ENCODE data around the gene C1orf116. TPM values are rescaled to one million over a fixed set of nuclear protein-coding genes. Genes with fewer than 3 reads are reported as not detected.

C1orf116 gene
- total RNA-seq, 4 donors from 2014 or later = 7.1 to 24.6 (median 13.3) TPM

DNA sequence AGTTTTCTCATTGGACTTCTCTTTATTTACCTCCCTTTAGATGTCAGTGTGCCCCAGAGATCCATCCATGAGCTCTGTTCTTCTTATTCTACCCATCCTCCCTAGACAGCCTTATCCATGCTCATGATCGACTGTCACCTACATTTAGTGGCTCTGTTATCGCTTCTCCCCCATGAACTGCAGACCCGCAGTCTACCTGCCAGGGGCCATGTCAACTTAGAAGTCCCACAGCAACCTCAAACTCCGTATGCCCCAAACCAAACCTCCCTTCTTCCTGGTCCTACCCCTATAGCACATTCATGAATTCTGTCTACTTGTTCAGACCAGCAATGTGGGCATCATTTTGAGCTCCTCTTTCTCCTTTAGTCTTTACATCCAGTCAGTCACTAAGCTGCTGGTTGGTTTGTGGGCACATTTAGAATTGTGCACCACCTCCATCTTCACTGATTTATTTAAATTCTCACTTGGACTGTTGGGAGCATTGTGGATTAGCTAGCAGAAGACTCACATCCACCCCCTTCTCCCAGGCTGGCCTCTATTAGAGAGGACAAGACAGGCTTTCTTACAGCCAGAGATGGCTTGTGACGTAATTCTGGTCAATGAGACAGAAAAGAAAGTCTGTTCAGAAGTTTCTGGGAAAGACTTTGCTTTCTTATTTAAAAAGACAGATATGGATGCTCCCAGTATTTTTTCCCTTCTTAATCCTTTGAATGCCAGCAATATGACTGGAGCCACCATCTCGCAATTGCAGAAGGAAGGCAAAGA lies 19.1 kb downstream of the C1orf116 start:
- 94% methylated on average over 6 of the region's 6 CpGs for WGBS, 2 donors
- H3K27ac ChIP-seq = no peak overlapping the region
- no peaks in the 10 kb centered on the region for H3K36me3 ChIP-seq
- intact Hi-C loops (cut with DNase I) = no loop called here
- no peaks in the 10 kb centered on the region for H3K9me3 ChIP-seq
- no peaks in the 10 kb centered on the region for H3K4me1 ChIP-seq
- H3K4me3 ChIP-seq (replicated peaks in 1 of 3) = no peak overlapping the region
- no peaks in the 10 kb centered on the region for H3K27me3 ChIP-seq
- no peak for DNase-seq
- TF ChIP-seq, protein P1, sequence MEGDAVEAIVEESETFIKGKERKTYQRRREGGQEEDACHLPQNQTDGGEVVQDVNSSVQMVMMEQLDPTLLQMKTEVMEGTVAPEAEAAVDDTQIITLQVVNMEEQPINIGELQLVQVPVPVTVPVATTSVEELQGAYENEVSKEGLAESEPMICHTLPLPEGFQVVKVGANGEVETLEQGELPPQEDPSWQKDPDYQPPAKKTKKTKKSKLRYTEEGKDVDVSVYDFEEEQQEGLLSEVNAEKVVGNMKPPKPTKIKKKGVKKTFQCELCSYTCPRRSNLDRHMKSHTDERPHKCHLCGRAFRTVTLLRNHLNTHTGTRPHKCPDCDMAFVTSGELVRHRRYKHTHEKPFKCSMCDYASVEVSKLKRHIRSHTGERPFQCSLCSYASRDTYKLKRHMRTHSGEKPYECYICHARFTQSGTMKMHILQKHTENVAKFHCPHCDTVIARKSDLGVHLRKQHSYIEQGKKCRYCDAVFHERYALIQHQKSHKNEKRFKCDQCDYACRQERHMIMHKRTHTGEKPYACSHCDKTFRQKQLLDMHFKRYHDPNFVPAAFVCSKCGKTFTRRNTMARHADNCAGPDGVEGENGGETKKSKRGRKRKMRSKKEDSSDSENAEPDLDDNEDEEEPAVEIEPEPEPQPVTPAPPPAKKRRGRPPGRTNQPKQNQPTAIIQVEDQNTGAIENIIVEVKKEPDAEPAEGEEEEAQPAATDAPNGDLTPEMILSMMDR (IDR thresholded peaks at IDR 0.05) = no peak
- no peak for TF ChIP-seq POLR2A (IDR thresholded peaks at IDR 0.05)

DNA sequence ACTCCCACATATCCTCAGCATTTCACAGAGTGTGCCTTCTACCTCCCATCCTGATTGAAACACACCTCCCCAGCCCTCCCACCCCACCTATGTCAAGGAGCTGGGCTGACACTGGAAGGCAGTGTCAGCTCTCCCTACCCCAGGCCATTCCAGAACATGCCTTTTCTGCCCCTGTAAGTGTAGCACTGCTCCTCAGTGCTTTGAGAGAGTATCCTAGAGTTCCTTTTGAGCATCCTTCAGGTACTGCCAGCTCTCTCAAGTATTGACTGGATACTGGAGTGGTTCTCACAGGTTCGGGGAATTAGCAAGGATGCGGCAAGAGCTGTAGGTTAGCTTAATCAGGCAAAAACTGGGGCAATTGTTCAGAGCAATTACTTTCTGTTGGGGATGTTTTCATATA lies 21.8 kb downstream of the C1orf116 start:
- intact Hi-C loops (cut with DNase I) = no loop called here
- H3K4me1 ChIP-seq = peaks cover 17 to 24% of the 10 kb centered on the region in 2 donors
- no peaks in the 10 kb centered on the region for H3K36me3 ChIP-seq
- no peak overlapping the region for H3K27ac ChIP-seq
- WGBS, 2 donors = 25 to 48% methylated on average over 2 of the region's 2 CpGs
- no peak overlapping the region for H3K4me3 ChIP-seq (replicated peaks in 1 of 3)
- H3K27me3 ChIP-seq = no peaks in the 10 kb centered on the region
- DNase-seq = no peak
- TF ChIP-seq, protein P1 (IDR thresholded peaks at IDR 0.05) = no peak
- TF ChIP-seq POLR2A (IDR thresholded peaks at IDR 0.05) = no peak
- no peaks in the 10 kb centered on the region for H3K9me3 ChIP-seq

DNA sequence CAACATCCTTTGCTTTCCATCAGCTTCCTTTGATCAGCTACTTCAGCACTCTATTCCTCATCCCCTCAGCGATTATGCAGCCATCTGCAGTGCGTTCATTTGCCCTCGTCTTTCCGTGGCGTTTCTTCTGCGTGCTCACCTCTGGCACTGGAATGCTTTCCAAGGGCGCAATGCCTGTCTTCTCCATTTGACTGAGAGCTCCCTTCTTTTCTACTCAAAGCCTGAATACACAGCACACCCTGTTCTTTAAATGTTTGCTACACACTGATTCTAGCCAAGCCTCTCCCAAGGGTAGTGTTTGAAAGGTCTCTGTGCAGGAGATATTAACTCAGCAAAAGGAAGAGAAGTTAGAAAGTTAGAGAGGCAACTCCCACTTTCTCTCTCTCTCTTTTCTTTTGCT lies 22.6 kb downstream of the C1orf116 start:
- no peak overlapping the region for H3K4me3 ChIP-seq (replicated peaks in 1 of 3)
- intact Hi-C loops (cut with DNase I) = loop anchor here (10.0 kb wide), 1 partner anchor 65 kb away; no protein-coding TSS in a partner anchor
- H3K9me3 ChIP-seq = no peaks in the 10 kb centered on the region
- no peak for DNase-seq
- H3K27ac ChIP-seq = no peak overlapping the region
- no peaks in the 10 kb centered on the region for H3K36me3 ChIP-seq
- peaks cover 17 to 32% of the 10 kb centered on the region in 2 donors for H3K4me1 ChIP-seq
- TF ChIP-seq, protein P1 (IDR thresholded peaks at IDR 0.05) = no peak
- no peak for TF ChIP-seq POLR2A (IDR thresholded peaks at IDR 0.05)
- H3K27me3 ChIP-seq = no peaks in the 10 kb centered on the region
- WGBS, 2 donors = 81 to 88% methylated on average over 7 of the region's 7 CpGs

DNA sequence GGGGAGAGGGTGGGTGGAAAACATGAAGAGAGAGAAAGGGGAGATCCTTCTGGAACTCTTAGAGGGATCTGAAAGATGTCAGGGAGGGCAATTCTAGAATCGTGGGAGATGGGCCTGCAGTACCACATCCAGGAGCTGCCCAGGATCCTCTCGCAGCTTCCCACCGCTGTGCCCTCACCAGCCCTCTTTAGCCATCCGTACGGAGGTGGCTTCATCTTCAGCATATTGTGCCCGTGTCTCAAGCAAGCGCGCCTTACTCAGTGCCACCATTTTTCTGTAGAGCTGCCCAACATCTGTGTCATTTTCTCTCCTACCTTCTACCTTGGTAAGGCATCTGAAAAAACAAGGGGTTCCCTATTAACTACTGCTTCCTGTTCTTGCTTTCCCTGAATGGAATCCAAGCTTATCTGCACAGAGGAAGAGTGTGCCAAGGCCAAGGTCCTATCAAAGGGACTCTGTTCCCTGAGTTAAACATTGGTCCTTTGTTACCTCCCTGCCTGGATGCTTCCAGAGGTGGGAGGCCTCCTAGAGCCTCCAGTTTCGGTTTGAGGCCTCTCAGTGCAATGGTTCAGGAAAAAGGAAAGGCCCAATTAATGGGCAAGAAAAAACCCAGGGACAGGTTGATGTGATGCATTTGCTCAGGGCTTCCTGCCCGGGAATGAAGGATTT lies 23.2 kb downstream of the C1orf116 start:
- DNase-seq = no peak
- Histone ChIP-seq H3K36me3 (no peaks in the 10 kb centered on the region), H3K4me3 (replicated peaks in 1 of 3) (no peak overlapping the region), H3K9me3 (no peaks in the 10 kb centered on the region), H3K27ac (no peak overlapping the region), H3K4me1 (peaks cover 21 to 38% of the 10 kb centered on the region in 2 donors), H3K27me3 (no peaks in the 10 kb centered on the region)
- WGBS, 2 donors = 92 to 94% methylated on average over 10 of the region's 10 CpGs
- TF ChIP-seq POLR2A (IDR thresholded peaks at IDR 0.05) = no peak
- TF ChIP-seq, protein P1 (IDR thresholded peaks at IDR 0.05) = no peak
- intact Hi-C loops (cut with DNase I) = loop anchor here (10.0 kb wide), 1 partner anchor 65 kb away; no protein-coding TSS in a partner anchor
